Mesodermal cell (in vitro differentiated cells): Measurements from ENCODE around the gene NPAS3.

Source experiments
- H3K27ac ChIP-seq: 2 replicates; pipeline ENCODE4 v1.7.0; 2013; ENCODE audit warnings: mild to moderate bottlenecking, low read depth, low read length, moderate library complexity; ENCODE audit not compliant: severe bottlenecking
- H3K36me3 ChIP-seq: 2 replicates; pipeline ENCODE4 v1.7.1; 2013; ENCODE audit warnings: mild to moderate bottlenecking, low read length, moderate library complexity; ENCODE audit not compliant: control insufficient read depth, insufficient read depth
- H3K4me1 ChIP-seq: one replicate; pipeline ENCODE4 v1.7.1; 2013; ENCODE audit warnings: mild to moderate bottlenecking, low read length; ENCODE audit not compliant: insufficient read depth, control insufficient read depth, poor library complexity, severe bottlenecking
- H3K4me3 ChIP-seq: 2 replicates; pipeline ENCODE4 v1.7.0; 2013; ENCODE audit warnings: low read length, control low read depth, mild to moderate bottlenecking; ENCODE audit not compliant: insufficient read depth, poor library complexity, severe bottlenecking; ENCODE audit errors: extremely low read depth
- H3K9me3 ChIP-seq: 2 replicates; pipeline ENCODE4 v1.7.1; 2013; ENCODE audit warnings: mild to moderate bottlenecking, low read length, moderate library complexity; ENCODE audit not compliant: control insufficient read depth
- WGBS, 2 experiments: methylation state at CpG; one replicate each; pipeline ENCODE4 v1.1.5; 2013; ENCODE audit warnings: missing lambda C conversion rate in 2 of 2; ENCODE audit not compliant: insufficient coverage in 2 of 2; 5-methylcytosine and 5-hydroxymethylcytosine counted together

Gene NPAS3

GRCh38 chr14:33573301-33573880 lies 634.7 kb downstream of the NPAS3 start:
- Histone ChIP-seq H3K27ac (no peak overlapping the region), H3K36me3 (no peaks in the 10 kb centered on the region), H3K4me1 (peaks cover 26% of the 10 kb centered on the region), H3K4me3 (no peak overlapping the region), H3K9me3 (no peaks in the 10 kb centered on the region)
- WGBS, 2 experiments, result 72 to 91% methylated on average over 2 to 3 of the region's 3 CpGs

GRCh38 chr14:33576014-33576413 lies 637.3 kb downstream of the NPAS3 start:
- H3K27ac ChIP-seq, result no peak overlapping the region

GRCh38 chr14:33578461-33579216 lies 640.0 kb downstream of the NPAS3 start:
- Histone ChIP-seq H3K27ac (no peak overlapping the region), H3K4me3 (no peak overlapping the region), H3K9me3 (no peaks in the 10 kb centered on the region), H3K36me3 (no peaks in the 10 kb centered on the region), H3K4me1 (no peaks in the 10 kb centered on the region)
- 100% methylated on average over 2 of the region's 3 CpGs for WGBS, 2 experiments

More at GRCh38 chr14:33576014-33576413, 637.3 kb downstream of the NPAS3 start:
- Histone ChIP-seq H3K4me3 (no peak overlapping the region), H3K9me3 (no peaks in the 10 kb centered on the region), H3K4me1 (peaks cover 3% of the 10 kb centered on the region), H3K36me3 (no peaks in the 10 kb centered on the region)
- WGBS, 2 experiments, result 95 to 96% methylated on average over 3 to 7 of the region's 7 CpGs

- H3K27ac ChIP-seq, result no peak overlapping the region
- no peaks in the 10 kb centered on the region for H3K9me3 ChIP-seq
- 84% methylated on average over 6 to 8 of the region's 9 CpGs for WGBS, 2 experiments
- no peaks in the 10 kb centered on the region for H3K36me3 ChIP-seq
- H3K4me3 ChIP-seq, result no peak overlapping the region
- no peaks in the 10 kb centered on the region for H3K4me1 ChIP-seq
These were observed 641.6 kb downstream of the NPAS3 start for GRCh38 chr14:33580231-33580749.

- Histone ChIP-seq H3K4me3 (no peak overlapping the region), H3K4me1 (no peaks in the 10 kb centered on the region), H3K27ac (no peak overlapping the region), H3K9me3 (no peaks in the 10 kb centered on the region), H3K36me3 (no peaks in the 10 kb centered on the region)
- WGBS, 2 experiments, result 88 to 100% methylated on average over 1 to 2 of the region's 2 CpGs
These were observed 642.2 kb downstream of the NPAS3 start for GRCh38 chr14:33580841-33581240.

- Histone ChIP-seq H3K27ac (no peak overlapping the region), H3K9me3 (no peaks in the 10 kb centered on the region), H3K4me1 (no peaks in the 10 kb centered on the region), H3K4me3 (no peak overlapping the region), H3K36me3 (no peaks in the 10 kb centered on the region)
- WGBS, 2 experiments, result 86% methylated on average over 1 to 2 of the region's 2 CpGs
These were observed 646.0 kb downstream of the NPAS3 start for GRCh38 chr14:33584697-33585096.

- H3K4me1 ChIP-seq, result peaks cover under 1% of the 10 kb centered on the region
- no peak overlapping the region for H3K4me3 ChIP-seq
- no peak overlapping the region for H3K27ac ChIP-seq
- no peaks in the 10 kb centered on the region for H3K9me3 ChIP-seq
- H3K36me3 ChIP-seq, result no peaks in the 10 kb centered on the region
- WGBS, 2 experiments, result 97% methylated on average over 4 of the region's 4 CpGs; no CpG with 5 or more reads in 1 of the 2 experiments
These were observed 648.1 kb downstream of the NPAS3 start for GRCh38 chr14:33586806-33587205.

- Histone ChIP-seq H3K36me3 (no peaks in the 10 kb centered on the region), H3K4me1 (peaks cover 9% of the 10 kb centered on the region), H3K9me3 (no peaks in the 10 kb centered on the region), H3K4me3 (no peak overlapping the region), H3K27ac (no peak overlapping the region)
- WGBS, 2 experiments, result 95 to 100% methylated on average over 4 of the region's 5 CpGs
These were observed 649.1 kb downstream of the NPAS3 start for GRCh38 chr14:33587791-33588190.

GRCh38 chr14:33588771-33589170 lies 650.1 kb downstream of the NPAS3 start:
- Histone ChIP-seq H3K4me3 (no peak overlapping the region), H3K36me3 (no peaks in the 10 kb centered on the region), H3K27ac (no peak overlapping the region), H3K4me1 (peaks cover 9% of the 10 kb centered on the region), H3K9me3 (no peaks in the 10 kb centered on the region)
- WGBS, 2 experiments, result 90 to 96% methylated on average over 3 of the region's 4 CpGs

- no peaks in the 10 kb centered on the region for H3K9me3 ChIP-seq
- H3K36me3 ChIP-seq, result no peaks in the 10 kb centered on the region
- WGBS, 2 experiments, result 87 to 96% methylated on average over 2 of the region's 3 CpGs
- H3K27ac ChIP-seq, result no peak overlapping the region
- peaks cover 9% of the 10 kb centered on the region for H3K4me1 ChIP-seq
- no peak overlapping the region for H3K4me3 ChIP-seq
These were observed 650.7 kb downstream of the NPAS3 start for GRCh38 chr14:33589334-33589733.
